HG03565 (cell line): Measurements from ENCODE around the gene DCAF4.

Experiments used
- ATAC-seq: cut with Tn5 transposase; IDR thresholded peaks from one replicate; pipeline ENCODE4 v1.9.1; 2021; ENCODE audit warnings: mild to moderate bottlenecking, moderate library complexity; ENCODE audit not compliant: unreplicated experiment

Gene DCAF4

GRCh38 chr14:72894323-72894622 is 32.0 kb upstream of the DCAF4 start:
- ATAC-seq: no peak

GRCh38 chr14:72894623-72895378 is 31.5 kb upstream of the DCAF4 start:
- no peak for ATAC-seq

- ATAC-seq: no peak
These were observed 27.8 kb upstream of the DCAF4 start for GRCh38 chr14:72898448-72898847.

- no peak for ATAC-seq
These were observed 24.9 kb upstream of the DCAF4 start for GRCh38 chr14:72901361-72901760.

- ATAC-seq: no peak
These were observed 23.3 kb upstream of the DCAF4 start for GRCh38 chr14:72902801-72903530.

- ATAC-seq: no peak
These were observed 22.5 kb upstream of the DCAF4 start for GRCh38 chr14:72903716-72904115.

- no peak for ATAC-seq
These were observed 22.0 kb upstream of the DCAF4 start for GRCh38 chr14:72904218-72904617.

GRCh38 chr14:72904840-72905561 is 21.3 kb upstream of the DCAF4 start:
- no peak for ATAC-seq

- ATAC-seq: no peak
These were observed 19.9 kb upstream of the DCAF4 start for GRCh38 chr14:72906316-72906715.

GRCh38 chr14:72906879-72907278 is 19.4 kb upstream of the DCAF4 start:
- no peak for ATAC-seq

- ATAC-seq: no peak
These were observed 18.4 kb upstream of the DCAF4 start for GRCh38 chr14:72907886-72908285.

- ATAC-seq: no peak
These were observed 17.1 kb upstream of the DCAF4 start for GRCh38 chr14:72909163-72909562.

GRCh38 chr14:72913809-72914208 is 12.5 kb upstream of the DCAF4 start:
- ATAC-seq: no peak

- no peak for ATAC-seq
These were observed 10.1 kb upstream of the DCAF4 start for GRCh38 chr14:72916174-72916573.

GRCh38 chr14:72917094-72917802 is 9.0 kb upstream of the DCAF4 start:
- no peak for ATAC-seq

GRCh38 chr14:72920008-72920407 is 6.3 kb upstream of the DCAF4 start:
- no peak for ATAC-seq

GRCh38 chr14:72921396-72921795 is 4.9 kb upstream of the DCAF4 start:
- ATAC-seq: no peak

GRCh38 chr14:72924337-72924736 is 1.9 kb upstream of the DCAF4 start:
- no peak for ATAC-seq

GRCh38 chr14:72925171-72925759 is 999 bp upstream of the DCAF4 start:
- ATAC-seq: no peak

- ATAC-seq: peak; percentile 10
These were observed 411 bp upstream of the DCAF4 start for GRCh38 chr14:72925815-72926291.

- ATAC-seq: no peak
These were observed 2.6 kb downstream of the DCAF4 start for GRCh38 chr14:72928872-72929271.
